GM19043 (cell line): ENCODE measurements around the gene CFAP45.
"Not testable (repeated sequence)": the region's sequence is repeated elsewhere in the genome, so short reads cannot be mapped to it uniquely, and the experiment has no call there.

ENCODE experiments used
- ATAC-seq: cut with Tn5 transposase; IDR thresholded peaks from one replicate; pipeline ENCODE4 v1.9.1; 2021; ENCODE audit warnings: low read depth; ENCODE audit not compliant: unreplicated experiment

The CFAP45 gene

DNA sequence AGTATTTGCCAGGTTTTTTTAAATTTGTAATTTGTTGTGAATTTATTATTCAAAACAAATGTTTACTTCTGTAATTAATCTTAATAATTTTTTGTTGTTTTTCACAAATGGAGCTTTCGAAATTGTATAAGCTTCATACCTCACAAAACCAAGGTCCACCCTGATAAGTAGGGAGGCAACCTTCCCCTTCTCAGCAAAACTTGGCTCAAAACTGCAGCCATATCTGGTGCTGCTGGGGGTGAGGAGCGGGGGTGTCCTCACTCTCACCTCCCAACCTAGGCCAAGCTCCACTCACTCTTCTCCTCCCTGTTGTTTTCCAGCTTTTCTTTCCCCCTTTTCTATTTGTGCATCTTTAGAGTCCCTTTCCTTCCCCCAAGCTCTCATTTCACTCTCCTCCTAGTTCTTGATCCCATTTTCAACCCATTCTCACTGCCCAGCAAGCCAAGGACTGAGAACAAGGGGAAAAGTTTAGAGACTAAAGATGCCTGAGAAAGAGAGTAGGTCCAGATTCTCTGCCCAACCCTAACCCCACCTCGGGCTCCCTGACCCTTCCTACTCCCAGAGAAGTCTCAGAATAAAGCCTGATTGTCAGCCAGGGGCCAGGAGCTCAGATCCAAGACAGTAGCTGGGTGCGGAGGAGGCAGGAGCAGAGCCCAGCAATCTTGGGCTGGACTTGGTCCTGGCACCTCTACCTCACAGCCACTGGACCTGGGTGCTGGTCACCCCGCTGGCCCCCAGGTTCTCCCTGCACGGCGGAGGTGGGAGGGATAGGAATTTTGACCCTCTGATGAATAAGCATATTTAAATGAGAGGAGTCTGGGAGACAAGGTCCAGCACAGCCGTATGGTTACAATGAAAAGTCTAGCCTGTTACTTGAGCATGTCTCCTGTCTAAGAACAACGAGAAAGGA lies 8.3 kb upstream of the CFAP45 start:
- ATAC-seq: no peak

DNA sequence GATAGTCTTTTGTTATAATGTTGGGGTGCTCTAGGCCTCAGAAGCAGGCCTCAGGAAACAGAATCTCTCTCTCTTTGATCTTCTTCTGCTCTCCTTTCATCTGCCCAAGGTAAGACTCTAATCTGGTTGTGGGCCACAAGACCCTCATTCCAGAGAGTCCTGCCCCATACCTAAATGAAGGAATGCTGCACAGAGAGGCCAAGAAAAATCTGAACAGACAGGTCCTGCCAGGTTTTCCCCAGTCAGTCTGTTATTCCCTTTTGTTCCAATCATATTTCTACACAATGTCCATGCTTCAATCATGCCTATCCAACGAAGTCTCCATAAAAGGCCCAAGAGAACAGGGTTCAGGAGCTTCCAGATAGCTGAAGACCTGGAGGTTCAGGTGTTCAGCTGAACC lies 7.0 kb upstream of the CFAP45 start:
- no peak for ATAC-seq

DNA sequence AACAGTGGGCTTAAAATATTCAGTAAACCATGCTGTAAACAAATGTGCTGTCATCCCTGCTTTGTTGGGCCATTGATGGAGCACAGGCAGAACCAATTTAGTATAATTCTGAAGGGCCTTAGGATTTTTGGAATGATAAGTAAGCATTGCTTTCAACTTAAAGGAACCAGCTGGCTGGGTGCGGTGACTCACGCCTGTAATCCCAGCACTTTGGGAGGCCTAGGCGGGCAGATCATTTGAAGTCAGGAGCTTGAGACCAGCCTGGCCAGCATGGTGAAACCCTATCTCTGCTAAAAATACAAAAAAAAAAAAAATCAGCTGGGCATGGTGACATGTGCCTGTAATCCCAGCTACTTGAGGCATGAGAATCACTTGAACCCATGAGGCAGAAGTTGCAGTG lies 4.1 kb upstream of the CFAP45 start:
- not testable (repeated sequence) for ATAC-seq

DNA sequence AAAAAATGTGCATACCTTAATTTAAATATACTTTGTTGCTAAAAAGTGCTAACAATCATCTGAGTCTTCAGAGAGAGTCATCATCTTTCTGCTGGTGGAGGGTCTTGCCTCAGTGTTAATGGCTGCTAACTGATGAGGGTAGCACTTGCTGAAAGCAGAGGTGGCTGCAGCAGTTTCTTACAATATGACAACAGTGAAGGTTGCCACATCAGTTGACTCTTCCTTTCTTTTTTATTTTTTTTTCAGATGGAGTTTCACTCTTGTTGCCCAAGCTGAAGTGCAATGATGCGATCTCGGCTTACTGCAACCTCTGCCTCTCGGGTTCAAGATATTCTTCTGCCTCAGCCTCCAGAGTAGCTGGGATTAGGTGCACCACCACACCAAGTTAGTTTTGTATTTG lies 2.6 kb upstream of the CFAP45 start:
- ATAC-seq: no peak

DNA sequence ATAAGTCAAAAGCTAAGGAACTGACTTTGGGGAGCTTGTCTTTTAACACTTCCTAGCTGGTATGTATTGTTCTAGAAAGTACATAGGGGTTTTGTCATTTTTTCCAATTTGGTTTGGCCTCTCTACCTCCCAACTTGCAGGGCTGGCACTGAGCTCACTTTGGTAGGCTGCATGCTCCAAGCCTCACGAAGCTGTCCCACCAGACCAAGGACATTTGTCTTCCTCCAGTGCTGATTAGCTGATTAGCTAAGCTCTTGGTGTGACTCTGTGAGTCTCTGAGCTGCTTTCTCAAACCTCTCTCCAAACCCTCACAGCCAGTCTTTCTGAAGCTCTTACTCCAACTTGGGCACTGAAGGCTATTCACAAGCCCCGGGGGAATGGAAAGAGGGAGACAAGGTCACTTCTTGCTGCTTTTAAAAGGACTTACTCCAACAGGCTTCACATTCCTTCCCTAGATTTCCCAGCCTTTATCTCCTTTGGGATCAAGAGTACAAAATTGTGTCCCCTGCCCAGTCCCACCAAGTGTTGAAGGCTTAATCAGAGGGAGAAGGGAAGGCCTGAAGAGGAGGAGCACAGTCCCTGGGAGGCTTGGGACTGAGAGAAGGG lies 893 bp upstream of the CFAP45 start:
- ATAC-seq: no peak

DNA sequence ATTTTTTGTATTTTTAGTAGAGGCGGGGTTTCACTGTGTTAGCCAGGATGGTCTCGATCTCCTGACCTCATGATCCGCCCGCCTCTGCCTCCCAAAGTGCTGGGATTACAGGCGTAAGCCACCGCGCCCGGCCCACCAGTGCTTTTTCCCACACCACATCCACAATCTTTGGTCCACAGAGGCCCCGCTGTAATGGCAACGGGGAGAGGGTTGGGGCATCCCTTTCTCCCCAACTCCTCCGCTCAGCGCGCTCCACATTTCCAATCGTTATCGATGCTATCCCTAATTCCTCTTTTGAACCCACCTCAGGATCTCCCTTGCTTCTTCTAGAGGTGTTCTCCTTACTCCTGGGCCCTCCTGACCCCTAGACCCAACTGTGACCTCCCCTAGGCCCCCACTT lies 331 bp downstream of the CFAP45 start:
- ATAC-seq: not testable (repeated sequence)

DNA sequence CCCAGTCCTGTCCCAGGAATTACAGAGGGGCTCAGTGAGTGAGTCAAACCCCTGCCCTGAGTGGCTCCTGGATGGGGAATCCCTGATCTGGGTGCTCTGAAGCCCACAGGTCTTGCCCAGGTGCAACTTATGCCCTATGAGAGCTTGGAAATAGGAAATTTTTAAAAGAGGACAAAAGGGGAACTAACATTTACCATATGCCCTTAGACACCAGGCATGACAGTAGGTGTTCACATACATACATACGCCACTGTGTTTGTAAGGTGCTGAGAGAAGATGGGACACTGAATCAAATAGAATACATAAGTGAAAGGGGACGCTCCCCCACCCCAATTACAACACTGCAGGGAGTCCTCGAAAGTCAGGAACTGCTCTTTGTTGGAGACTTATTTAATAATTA lies 1.4 kb downstream of the CFAP45 start:
- no peak for ATAC-seq

DNA sequence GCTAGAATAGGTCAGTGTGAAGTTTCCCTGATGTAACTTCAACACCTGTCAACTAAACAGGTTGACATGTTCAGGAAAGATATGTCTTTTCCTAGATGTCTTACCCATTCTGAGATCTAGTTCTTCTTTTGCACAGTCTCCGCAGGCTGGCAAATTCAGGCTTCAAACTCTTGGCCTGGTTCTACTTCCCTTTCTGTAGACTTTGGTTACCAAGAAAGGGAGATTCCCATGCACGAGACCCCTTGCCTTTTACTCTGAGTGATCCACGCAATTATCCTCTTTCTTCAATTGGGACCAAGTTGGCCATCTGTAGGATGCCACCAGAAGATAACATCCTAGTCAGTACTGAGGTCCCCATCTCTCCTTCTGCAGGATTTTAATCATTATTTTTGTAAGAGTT lies 2.0 kb downstream of the CFAP45 start:
- ATAC-seq: no peak

DNA sequence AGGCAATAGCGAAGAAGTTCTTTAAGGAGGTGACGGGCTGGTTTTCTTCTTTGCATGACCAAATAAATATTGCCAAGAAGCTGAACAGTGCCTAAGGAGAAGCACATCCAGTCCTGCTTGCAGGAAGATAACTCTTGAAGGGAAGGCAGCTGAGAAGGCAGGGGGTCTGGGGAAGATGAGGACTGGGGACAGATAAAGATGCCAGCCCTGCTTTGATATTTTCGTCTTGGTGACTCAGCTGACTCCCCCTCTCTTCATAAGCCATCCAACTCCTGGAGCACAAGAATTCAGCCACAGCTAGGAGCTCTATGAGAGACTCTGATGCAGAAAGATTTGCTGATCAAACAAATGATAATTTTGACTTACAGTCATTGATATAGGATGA lies 3.4 kb downstream of the CFAP45 start:
- ATAC-seq: no peak

DNA sequence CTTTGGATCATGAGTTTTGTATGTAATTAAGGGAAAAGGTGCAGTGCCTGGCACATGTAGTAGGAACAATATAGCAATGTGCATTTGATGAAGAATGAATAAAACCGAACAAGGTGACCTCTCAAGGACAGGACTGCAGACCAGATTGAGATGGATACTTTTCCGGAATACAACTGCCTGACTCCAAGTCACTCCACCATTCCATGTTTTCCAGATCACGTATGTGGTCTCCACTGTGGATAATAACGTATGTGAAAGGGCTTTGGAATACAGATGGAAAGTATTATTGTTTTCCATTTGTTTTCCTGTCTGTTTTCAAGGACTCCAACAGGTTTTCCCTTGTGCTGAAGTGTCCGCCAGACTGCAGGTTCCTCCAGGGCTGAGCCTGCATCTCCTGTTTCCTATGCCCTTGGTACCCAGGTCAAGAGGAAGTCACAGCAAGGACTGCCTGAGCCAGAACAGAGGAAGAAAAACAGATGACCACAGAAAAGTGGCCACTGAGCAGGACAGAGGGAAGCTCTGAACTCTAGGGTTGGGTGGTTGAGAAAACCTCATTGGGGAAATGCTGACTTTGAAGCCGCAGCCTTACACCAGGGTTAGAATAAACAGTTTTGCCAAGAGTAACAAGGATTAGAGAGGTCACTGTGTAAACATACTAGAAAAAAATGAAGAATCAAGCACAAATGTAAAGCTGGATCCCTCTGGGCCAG lies 4.0 kb downstream of the CFAP45 start:
- no peak for ATAC-seq

DNA sequence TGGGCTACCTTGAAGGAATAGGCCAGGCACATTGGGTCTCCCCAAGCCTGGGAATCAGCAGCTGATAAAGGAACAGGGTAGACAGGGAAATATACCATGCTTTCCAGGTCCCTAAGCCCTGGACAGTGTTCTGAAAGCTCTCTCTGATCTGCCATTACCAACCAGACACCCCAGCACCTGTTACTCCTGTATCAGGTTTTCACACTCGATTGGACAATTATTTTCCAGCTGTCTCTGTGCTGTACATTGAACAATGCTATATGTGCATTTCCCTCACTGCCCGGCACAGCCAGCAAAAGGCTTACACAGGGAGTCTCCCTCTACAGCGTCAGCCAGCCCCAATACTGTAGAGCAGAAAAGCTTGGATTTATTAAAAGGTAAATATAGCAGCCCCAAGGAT lies 4.7 kb downstream of the CFAP45 start:
- no peak for ATAC-seq

DNA sequence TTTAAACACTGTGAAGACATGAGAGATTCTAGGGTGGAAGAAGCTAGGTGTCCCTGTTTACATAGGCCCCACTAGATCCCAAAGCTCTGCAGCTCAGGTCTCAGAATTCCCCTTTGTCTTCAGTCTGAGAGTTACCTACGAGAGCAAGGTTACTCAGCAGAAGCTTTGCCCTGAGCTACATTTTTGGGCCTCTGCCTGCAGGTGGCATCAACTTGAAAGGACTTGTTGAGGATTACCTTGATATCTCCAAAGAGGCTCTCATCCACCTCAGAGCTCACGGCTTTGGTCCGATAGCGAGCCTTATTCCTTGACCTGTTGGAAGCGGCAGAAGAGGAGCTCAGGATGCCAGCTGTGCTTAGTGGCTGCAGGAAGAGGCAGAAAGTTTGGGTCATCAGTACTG lies 7.0 kb downstream of the CFAP45 start:
- no peak for ATAC-seq

DNA sequence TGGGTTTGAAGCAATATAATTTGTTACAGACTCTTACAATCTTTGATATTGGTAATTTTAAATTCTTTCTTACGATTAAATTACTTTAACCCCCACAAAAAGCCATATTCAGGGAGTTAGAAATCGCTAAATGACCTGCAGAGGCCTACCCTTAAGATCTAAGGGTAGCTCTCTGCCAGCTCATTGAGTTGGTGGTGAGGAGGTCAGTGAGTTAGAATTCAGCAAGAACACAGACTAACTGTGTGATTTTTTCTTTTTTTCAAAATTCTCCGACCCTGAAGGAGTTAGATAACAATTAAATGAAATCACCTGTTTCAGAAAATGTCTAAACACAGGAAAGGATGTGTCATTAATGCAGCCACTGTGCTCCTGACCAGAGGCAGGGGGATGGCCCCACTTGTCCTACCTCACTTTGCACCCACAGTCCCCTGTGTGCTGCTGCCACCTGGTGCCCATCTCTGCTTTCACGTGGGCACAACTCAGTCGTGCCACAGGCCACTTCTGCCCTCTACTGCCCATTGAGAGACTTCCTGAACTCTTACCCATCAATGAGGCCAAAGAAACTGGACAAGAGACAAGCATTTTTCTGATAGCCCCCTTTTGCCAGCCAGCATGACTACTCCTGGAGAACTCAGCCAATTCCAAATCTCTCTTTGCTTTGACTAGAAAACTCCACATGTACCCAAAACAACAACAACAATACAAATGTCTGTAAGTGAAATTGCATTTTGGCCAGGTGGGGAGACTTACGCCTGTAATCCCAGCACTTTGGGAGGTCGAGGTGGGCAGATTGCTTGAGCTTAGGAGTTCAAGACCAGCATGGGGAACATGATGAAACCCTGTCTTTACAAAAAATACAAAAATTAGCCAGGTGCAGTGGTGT lies 8.4 kb downstream of the CFAP45 start:
- no peak for ATAC-seq

DNA sequence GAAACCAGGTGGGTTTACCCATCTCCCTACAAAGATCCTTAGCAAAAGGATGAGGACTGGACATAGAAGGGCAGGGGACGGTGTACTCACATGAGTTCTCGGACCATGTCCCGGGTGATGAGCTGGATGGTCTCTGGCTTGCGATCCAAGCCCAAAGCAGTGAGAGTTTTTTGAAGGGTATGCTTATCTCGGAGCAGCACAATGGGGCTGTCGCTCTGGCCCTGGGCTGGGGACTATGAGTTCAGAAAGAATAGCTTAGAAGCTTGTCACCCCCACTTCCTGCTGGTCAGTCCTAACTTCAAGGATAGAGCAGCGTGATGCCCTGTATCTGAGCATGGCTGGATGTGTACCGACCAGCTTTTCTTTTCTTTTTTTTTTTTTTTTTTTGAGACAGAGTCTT lies 9.6 kb downstream of the CFAP45 start:
- ATAC-seq: no peak

DNA sequence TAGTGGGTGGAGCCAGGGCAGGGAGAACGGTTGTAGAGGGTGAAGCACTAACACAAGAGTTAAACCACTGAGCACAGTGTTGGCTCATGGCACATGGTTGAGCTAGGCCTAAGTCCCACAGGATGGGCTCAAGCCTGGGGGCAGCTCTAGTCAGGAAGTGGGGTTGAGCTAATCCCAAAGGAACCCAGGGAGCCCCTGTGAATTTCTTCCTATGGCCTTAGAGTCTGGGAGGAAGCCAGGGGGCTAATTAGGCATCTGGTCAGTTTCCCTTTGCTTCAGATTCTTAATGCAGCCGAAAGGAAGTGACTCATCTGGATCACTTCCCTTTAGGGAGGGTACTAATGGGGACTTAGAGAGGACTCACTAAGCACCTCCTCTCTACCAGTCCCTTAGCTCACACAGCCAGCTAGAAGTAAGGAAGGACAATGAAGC lies 10.1 kb downstream of the CFAP45 start:
- ATAC-seq: peak; percentile 96

DNA sequence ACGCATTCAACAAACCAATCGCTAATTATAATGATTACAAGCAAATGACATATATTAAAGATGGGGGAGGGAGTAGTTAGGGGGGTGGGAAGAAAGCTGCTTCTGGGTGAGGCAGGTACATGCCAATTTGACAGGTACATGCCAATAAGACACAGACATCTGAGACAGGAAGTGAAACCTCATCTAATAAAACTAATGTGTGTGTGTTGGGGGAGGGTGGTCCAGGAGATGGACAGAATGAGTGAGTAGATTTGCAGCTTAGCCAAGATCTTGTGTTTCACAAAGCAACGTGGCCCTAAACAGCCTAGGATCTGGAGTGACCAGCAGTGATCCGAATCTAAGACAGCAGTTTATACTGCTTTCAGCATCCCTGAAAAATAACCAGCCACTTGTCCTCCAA lies 10.8 kb downstream of the CFAP45 start:
- ATAC-seq: no peak

DNA sequence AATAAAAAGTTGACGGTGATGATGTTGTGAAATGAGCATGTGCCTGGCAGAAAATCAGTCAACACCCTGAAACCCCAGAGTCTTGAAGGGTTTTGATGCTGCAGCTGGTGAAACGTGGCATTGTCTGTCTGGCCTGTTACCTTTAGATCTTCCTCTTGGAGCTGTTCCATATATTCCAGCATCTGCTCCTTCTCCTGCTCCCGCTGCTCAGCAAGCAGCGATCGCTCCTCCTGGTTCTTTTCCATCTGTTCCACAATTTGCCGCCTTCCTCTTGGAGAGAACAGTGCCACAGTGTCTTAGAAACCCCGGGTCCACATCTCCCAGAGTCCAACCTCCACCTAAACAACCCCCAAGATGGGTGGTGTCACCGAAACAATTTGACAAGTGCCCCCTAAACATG lies 15.7 kb downstream of the CFAP45 start:
- ATAC-seq: no peak

DNA sequence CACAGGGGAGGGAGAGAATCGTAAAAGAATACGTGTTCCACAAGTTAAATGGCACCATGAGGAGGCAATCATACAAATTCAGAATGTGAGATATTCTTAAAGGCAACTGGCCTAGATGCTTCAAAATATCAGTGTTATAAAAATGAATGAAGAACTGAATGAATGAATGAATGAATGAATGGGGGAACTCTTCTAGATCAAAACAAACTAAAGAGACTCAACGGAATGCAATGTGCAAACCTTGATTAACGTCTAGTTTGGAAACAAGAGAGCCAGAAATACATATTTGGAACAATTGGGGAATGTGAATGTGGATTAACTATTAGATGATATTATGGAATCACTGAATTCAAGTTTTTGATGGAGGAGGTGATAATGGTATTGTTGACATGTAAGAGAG lies 16.8 kb downstream of the CFAP45 start:
- no peak for ATAC-seq

DNA sequence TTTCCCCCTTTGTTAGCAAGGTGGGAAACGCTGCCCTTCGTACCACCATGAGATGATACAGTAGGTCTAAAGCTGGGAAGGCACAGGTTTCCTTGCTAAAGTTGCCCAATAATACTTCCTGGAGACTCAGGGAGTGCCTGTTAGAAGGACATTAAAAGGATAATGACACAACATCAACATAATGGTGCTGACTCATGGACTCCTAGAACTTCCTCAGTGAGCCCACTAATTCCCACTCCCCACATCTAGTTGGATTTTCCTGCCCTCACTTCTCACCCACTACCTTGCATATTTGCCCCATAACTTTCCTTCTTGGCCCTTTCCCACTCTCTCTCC lies 17.5 kb downstream of the CFAP45 start:
- no peak for ATAC-seq

DNA sequence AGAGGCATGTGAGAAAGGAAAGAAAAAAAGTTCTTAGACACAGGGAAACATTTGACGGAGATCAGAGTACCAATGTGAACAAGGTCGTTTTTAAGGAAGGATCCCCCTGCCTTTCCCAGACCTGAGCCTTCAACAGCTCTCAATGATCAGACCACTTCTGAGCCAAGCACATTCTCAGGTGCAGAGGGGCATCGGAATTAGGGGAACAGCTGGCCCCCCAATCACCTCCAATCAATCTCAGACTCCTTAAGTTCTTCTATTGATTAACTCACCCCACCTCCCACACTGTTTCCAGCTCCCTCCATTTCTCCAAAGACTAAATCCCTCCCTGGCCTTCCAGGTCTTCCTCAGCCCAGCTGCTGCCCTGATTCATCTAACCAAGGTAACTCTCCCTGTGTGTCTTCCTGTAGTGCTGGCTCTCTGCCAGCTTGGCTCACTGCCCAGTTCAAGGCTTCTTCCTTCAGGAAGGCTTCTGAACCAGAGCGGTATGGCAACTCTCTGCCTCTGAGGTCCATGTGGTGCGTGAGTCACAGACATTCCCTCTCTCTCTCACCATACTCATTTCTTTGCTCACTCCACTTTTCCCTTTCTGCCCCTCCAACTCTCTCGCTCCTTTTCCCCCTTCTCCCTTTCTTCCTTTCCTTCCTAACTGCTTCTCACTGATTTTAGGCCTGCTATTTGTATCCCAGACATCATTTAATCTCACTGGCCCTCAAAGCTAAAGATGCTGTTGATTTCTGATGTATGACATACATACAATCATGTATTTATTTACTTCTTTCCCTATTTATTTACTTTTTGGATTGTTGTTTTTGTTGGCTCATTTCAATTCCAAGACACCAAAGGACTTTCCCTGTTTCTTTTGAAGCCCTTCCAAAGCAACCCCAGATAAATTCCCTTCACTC lies 18.1 kb downstream of the CFAP45 start:
- no peak for ATAC-seq
